22Rv1 (cell line): Measurements from ENCODE around the gene RHBDF1.

Source experiments
- H3K27ac ChIP-seq: fragments of 450-650 bp; 2 replicates; pipeline ENCODE4 v1.5.1; 2017
- CTCF ChIP-seq: fragments of 450-650 bp; IDR thresholded peaks from 2 replicates; pipeline ENCODE4 v1.5.1; 2017; ENCODE audit warnings: mild to moderate bottlenecking
- ZFX ChIP-seq: fragments of 450-650 bp; IDR thresholded peaks from 2 replicates; pipeline ENCODE4 v1.6.1; 2017; ENCODE audit warnings: antibody characterized with exemption, borderline replicate concordance

RHBDF1 gene

GRCh38 chr16:66309-67182 lies 5.9 kb downstream of the RHBDF1 start:
- H3K27ac ChIP-seq, result no peak overlapping the region
- no peak for TF ChIP-seq ZFX
- no peak for TF ChIP-seq CTCF

DNA sequence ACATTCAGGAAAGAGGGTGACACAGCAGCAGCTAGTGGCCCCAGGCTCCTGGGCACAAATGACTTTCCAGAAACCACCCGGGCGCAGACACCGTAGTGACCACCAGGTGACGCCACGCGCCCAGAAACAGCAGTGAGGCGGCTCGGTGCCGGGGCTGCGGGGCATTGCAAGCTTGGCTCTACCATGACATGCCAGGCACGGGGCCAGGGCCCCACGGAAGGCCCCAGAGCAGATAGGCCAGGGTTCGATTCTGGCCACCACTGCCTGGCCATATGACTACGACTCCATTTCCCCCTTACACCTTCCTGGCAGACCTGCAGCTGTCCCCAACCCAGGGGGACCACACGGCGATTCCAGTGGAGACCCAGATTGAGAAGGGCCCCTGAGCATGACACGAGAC lies 6.7 kb downstream of the RHBDF1 start:
- TF ChIP-seq CTCF, result peak; percentile 96
- no peak for TF ChIP-seq ZFX
- no peak overlapping the region for H3K27ac ChIP-seq

DNA sequence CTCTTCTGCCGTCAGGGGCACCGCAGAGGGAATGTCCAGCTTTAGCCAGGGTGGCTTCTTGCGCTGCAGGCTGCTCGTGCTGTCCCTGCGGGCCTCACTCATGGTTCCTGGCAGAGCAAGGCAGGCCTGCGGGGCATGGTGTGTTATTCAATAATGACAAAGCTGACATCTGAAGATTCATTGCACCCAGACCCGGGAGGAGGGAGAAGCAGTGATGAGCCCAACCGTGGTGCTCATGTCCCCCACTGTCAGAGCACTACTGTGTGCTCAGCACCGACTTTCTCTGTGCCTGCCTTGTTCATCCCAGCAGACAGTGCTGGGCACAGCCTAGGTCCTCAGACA lies 7.5 kb downstream of the RHBDF1 start:
- TF ChIP-seq CTCF, result no peak
- no peak for TF ChIP-seq ZFX
- no peak overlapping the region for H3K27ac ChIP-seq

DNA sequence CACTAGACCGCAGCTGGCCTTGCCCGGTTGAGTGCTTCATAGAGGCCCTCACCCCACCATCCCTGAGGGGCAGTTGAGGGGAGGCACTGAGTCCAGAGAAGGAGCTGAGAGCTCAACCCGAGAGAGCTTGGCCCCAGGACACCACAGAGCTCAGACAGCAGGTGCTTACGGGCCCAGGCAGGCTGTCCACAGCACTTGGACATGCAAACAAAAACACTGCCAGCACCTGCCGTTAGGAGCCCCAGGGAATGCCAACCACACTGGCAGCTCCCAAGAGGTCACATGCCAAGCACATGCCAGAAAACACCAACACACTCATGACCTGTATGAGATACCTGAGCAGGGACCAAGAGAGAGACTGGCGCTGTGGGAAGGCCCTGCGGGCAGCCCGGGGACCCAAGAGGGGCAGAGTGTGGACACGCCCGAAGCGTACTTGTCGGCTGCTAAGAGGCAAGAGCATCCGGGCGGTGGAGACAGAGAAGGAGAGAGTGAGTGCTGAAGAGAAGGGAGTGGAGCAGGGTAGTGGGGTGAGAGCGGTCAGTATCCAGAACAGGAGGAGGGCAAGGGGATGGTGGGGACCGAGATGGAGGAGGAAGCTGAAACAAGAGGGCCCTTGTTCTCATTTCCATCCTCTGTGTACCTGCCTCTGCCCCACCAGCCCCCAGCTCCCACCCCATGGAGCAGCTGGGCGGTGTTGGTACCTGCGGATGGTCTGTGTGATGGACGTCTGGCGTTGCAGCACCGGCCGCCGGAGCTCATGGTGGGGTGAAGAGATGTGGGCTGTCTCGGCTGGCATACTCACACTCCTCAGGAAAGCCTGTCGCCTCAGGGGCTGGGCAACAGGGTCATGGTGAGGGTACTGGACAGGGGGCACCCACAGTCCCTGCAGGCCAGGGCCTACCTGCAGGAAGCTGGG lies 8.2 kb downstream of the RHBDF1 start:
- no peak overlapping the region for H3K27ac ChIP-seq
- TF ChIP-seq ZFX (no peak), CTCF (no peak)

DNA sequence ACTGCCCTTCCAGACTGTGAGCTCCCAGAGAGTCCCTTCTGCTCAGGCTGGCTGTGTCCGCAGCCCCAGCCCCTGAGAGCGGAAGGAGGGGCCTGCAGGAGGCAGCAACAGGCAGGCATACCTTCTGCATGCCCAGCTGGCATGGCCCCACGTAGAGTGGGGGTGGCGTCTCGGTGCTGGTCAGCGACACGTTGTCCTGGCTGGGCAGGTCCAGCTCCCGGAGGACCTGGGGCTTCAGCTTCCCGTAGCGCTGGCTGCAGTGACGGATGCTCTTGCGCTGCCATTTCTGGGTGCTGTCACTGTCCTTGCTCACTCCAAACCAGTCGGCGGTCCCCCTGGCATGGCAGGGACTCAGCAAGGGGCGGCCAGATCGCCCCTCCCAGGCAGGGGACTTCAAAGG lies 9.0 kb downstream of the RHBDF1 start:
- H3K27ac ChIP-seq, result no peak overlapping the region
- TF ChIP-seq CTCF, result no peak
- no peak for TF ChIP-seq ZFX

- TF ChIP-seq ZFX (no peak), CTCF (no peak)
- H3K27ac ChIP-seq, result no peak overlapping the region
Observed at GRCh38 chr16:62968-63391, 9.5 kb downstream of the RHBDF1 start.
